ENCODE data around the gene ZMIZ1. TPM values are rescaled to one million over a fixed set of nuclear protein-coding genes. Genes with fewer than 3 reads are reported as not detected.

ZMIZ1 gene
- total RNA-seq, 1 experiment from 2014 or later, result 15.4 TPM

DNA sequence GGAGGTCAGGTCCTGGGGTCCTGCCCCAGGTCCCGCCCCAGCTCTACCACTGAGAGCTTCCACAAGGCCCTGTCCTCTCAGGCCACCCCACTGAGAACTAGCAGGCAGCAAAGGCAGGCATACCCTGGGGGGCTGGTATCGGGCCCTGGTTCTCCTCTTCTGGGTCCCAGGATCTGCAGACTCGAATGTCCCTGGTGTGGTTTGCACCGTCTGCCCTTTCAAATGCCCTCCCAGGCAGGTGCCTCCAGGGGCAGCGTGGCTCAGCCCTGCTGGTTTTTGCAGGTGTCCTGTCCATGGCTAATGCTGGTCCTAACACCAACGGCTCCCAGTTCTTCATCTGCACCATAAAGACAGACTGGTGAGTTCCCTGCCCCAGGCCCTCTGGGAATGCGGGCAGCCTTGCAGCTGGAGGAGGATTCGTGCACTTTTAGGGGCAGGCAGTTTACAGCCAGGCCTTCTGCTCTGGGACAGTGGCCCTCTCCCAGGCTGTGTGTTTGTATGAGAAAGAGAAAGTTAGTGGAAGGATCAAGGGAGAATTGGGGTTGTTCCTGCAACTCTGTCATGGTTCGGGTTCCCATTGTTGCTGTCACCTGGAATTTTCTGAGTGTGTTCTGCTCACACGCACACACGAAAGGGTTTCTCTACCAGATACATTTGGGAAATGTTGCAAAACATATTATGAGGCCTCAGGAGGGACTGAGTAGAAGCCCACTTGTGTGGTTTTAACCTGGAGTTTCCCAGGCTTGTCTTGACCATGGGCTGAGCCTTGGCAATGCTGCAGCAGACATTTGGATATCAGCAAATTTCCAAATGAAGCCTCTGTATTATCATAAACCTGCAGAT lies 283.5 kb downstream of the ZMIZ1 start:
- DNase-seq (ENCODE audit: low read depth), result no peak

- no peak for DNase-seq (ENCODE audit: low read depth)
These were observed 284.2 kb downstream of the ZMIZ1 start for GRCh38 chr10:79353000-79353406.

DNA sequence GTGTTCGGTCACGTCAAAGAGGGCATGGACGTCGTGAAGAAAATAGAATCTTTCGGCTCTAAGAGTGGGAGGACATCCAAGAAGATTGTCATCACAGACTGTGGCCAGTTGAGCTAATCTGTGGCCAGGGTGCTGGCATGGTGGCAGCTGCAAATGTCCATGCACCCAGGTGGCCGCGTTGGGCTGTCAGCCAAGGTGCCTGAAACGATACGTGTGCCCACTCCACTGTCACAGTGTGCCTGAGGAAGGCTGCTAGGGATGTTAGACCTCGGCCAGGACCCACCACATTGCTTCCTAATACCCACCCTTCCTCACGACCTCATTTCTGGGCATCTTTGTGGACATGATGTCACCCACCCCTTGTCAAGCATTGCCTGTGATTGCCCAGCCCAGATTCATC lies 285.0 kb downstream of the ZMIZ1 start:
- no peak for DNase-seq (ENCODE audit: low read depth)

GRCh38 chr10:79354141-79354540 lies 285.4 kb downstream of the ZMIZ1 start:
- DNase-seq (ENCODE audit: low read depth), result no peak

GRCh38 chr10:79354615-79355014 lies 285.8 kb downstream of the ZMIZ1 start:
- DNase-seq (ENCODE audit: low read depth), result no peak

DNA sequence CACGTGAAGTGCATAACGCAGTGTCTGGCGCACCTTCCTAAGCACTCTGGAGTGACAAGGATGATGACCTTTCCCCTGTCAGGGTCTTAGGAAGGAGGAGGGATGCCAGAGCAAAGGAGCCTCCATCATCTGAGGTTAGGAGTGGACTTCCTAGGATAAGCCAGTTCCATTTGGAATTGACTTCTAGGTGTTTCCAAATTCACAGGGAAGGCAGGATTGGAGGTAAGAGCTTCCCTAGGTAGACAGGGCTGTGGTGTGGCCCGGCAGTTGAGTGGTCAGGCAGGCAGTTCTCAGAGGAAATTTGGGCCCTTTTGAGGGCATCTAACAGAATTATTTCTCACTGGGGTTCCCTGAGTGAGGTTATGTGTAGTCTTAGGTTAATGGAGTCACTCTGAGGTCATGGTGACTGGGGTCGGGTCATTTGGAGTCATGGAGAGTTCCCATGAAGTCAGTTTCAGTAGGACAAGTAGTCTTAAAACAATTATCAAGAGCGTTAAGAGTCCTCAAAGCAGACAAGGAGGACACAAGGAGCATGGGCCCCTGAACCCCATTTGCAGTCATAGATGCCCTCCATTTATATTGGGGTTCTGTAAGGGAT lies 286.8 kb downstream of the ZMIZ1 start:
- no peak for DNase-seq (ENCODE audit: low read depth)

- DNase-seq (ENCODE audit: low read depth), result no peak
These were observed 287.3 kb downstream of the ZMIZ1 start for GRCh38 chr10:79356104-79356503.

- DNase-seq (ENCODE audit: low read depth), result no peak
These were observed 288.4 kb downstream of the ZMIZ1 start for GRCh38 chr10:79357180-79357579.

GRCh38 chr10:79358811-79359210 lies 290.0 kb downstream of the ZMIZ1 start:
- no peak for DNase-seq (ENCODE audit: low read depth)

- DNase-seq (ENCODE audit: low read depth), result no peak
These were observed 291.2 kb downstream of the ZMIZ1 start for GRCh38 chr10:79359816-79360498.

GRCh38 chr10:79360499-79361342 lies 292.0 kb downstream of the ZMIZ1 start:
- DNase-seq (ENCODE audit: low read depth), result no peak

- DNase-seq (ENCODE audit: low read depth), result no peak
These were observed 293.1 kb downstream of the ZMIZ1 start for GRCh38 chr10:79361726-79362397.

All from RPMI7951 (cell line).